Bronchial epithelial cell (primary cell): ENCODE data around the gene PKMYT1. TPM values are rescaled to one million over a fixed set of nuclear protein-coding genes. Genes with fewer than 3 reads are reported as not detected.

Experiments
- DNase-seq: peaks from one replicate; pipeline ENCODE4 v3.0.0-alpha.2; 2010; ENCODE audit warnings: low read depth
- FAIRE-seq: peaks from 2 replicates; lab custom pipeline; 2011; peaks lifted over from hg19 to GRCh38; lab: Jason Lieb, UNC
- H3K27me3 ChIP-seq: 2 replicates; pipeline ENCODE4 v1.5.1; 2011; ENCODE audit warnings: low read length; ENCODE audit not compliant: control insufficient read depth, insufficient read depth
- H3K36me3 ChIP-seq: 2 replicates; pipeline ENCODE4 v1.5.1; 2011; ENCODE audit warnings: low read length; ENCODE audit not compliant: control insufficient read depth, insufficient read depth
- H3K4me3 ChIP-seq: 2 replicates; pipeline ENCODE4 v1.5.1; 2011; ENCODE audit warnings: mild to moderate bottlenecking, low read depth, low read length, control low read depth
- total RNA-seq: library from RNA; depleted of rRNA; stranded (reverse); fragments of >200 nt; gene quantifications from 2 replicates; pipeline ENCODE4 v1.2.1, GENCODE V29; 2014
- TF ChIP-seq, protein P1 (sequence below): IDR thresholded peaks from 2 replicates; pipeline ENCODE4 v1.5.1; 2011; ENCODE audit warnings: mild to moderate bottlenecking, moderate library complexity, low read length, control low read depth, inconsistent platforms; ENCODE audit not compliant: insufficient read depth, severe bottlenecking

Gene PKMYT1
- total RNA-seq, 1 donor from 2014 or later = 0.26 TPM

DNA sequence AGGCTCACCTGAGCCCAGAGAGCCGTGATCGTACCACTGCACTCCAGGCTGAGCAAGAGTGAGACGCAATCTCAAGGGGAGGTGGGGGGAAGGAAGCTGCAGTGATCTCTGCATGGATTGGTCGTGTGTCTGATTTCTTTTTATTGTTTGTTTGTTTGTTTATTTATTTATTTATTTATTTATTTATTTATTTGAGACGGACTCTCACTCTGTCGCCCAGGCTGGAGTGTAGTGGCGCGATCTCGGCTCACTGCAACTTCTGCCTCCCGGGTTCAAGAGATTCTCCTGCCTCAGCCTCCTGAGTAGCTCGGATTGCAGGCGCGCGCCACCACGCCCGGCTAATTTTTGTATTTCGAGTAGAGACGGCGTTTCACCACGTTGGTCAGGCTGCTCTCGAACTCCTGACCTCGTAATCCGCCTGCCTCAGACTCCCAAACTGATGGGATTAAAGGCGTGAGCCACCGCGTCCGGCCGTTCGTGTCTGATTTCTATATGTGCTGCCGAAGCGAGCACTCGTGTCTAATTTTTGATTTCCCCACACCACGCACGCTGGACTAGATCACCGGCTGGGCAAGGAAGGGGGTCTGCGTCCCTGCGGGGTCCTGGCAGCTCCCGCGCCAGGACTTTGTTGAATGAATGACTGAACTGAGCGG is 39.5 kb upstream of the PKMYT1 start:
- Histone ChIP-seq H3K4me3 (peak overlapping the region; percentile 97), H3K36me3 (peaks cover 10% of the 10 kb centered on the region), H3K27me3 (no peaks in the 10 kb centered on the region)
- DNase-seq (no peak), FAIRE-seq (no peak)
- TF ChIP-seq, protein P1, sequence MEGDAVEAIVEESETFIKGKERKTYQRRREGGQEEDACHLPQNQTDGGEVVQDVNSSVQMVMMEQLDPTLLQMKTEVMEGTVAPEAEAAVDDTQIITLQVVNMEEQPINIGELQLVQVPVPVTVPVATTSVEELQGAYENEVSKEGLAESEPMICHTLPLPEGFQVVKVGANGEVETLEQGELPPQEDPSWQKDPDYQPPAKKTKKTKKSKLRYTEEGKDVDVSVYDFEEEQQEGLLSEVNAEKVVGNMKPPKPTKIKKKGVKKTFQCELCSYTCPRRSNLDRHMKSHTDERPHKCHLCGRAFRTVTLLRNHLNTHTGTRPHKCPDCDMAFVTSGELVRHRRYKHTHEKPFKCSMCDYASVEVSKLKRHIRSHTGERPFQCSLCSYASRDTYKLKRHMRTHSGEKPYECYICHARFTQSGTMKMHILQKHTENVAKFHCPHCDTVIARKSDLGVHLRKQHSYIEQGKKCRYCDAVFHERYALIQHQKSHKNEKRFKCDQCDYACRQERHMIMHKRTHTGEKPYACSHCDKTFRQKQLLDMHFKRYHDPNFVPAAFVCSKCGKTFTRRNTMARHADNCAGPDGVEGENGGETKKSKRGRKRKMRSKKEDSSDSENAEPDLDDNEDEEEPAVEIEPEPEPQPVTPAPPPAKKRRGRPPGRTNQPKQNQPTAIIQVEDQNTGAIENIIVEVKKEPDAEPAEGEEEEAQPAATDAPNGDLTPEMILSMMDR = no peak

DNA sequence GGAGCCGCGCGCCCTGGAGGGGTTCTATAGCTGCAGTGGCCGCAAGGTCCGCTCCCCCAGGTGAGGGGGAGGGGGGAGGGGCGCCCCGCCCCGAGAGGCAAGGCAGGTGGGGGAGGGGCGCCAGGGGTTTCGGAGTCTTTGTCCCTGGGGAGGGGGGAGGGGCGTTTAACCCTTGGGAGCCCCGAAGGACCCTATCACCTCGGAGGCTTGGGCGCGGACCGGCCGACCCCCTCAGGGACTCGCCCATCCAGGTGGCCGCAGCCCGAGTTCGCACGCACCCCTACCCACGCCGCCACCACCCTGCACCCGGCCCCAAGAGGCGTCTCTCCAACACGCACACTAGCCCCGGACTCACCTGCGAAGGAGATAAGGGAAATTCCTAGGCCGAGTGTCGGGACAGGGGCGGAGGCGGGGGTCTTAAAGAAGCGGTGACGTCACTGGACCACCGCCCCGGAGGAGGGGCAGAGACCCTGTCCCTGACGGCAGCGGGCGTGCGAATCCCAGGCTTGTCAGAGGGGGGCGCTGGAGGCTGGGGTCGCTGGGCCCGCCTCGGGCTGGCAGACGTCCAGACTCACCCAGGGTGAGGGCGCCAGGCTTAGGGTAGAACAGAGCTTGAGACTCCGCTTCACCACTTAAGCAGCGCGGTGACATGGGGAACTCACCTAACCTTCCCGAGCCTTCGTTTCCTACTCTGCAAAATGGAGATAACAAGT is 37.7 kb upstream of the PKMYT1 start, which contains the start of gene CLDN6:
Gene CLDN6 (minus strand): TSS at position 390 of the 713 bp plus-strand sequence. CDS start 2,162 bp downstream, outside the sequence.
- H3K36me3 ChIP-seq = peaks cover 10% of the 10 kb centered on the region
- no peak for FAIRE-seq
- TF ChIP-seq, protein P1 = peak; percentile 23
- H3K27me3 ChIP-seq = peaks cover 2% of the 10 kb centered on the region
- DNase-seq = no peak
- H3K4me3 ChIP-seq = no peak within 1 kb of the TSS

DNA sequence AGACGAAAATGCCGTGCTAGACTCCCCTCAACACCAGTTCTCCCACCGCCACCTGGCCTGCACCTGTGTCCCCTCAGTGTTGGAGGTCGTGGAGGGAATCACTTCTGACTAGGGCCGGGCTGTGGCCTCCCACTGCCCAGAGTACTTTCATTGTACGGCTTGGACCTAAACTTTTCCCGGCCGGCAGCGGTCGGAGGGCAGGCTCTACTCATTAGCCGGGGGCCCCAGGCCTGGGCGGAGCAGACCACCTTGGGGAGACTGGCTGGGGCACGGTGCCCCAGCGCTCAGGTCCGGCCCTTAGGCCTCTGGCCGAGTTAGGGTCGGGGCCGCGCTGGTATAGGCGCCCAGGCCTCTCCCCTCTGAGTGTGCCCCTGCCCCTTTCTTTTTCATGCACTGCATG is 37.1 kb upstream of the PKMYT1 start:
- DNase-seq = no peak
- H3K4me3 ChIP-seq = no peak overlapping the region
- TF ChIP-seq, protein P1 = no peak
- peaks cover 8% of the 10 kb centered on the region for H3K36me3 ChIP-seq
- FAIRE-seq = no peak
- H3K27me3 ChIP-seq = peaks cover 2% of the 10 kb centered on the region

DNA sequence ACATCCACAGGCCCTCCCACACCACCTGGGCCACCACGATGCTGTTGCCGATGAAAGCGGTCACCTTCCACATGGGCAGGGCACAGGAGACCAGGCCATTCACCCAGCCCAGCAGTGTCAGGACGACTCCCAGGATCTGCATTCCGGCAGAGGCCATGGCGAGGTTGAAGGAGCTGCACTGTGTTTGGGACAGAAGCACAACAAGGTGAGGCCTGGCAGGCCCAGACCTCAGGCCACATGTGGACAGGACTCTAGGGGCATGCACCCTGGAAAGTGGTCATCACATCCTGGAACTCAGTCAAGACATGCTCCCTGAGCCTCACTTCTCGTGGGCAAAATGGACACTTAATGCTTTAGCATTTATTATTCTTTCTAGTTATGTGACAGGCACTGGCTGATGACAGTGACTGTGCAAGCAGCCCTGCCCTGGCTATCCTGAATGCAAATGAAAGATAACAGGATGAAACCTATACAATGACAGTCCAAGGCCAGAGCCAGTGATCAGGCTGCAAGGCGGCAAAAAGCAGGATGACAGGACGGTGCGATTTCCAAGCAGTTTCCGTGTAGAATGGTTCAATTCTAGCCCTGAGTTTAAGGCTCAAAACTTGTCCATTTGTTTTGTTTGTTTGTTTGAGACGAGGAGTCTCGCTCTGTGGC is 35.7 kb upstream of the PKMYT1 start:
- no peak overlapping the region for H3K4me3 ChIP-seq
- H3K27me3 ChIP-seq = peaks cover 5% of the 10 kb centered on the region
- H3K36me3 ChIP-seq = no peaks in the 10 kb centered on the region
- FAIRE-seq (no peak), DNase-seq (no peak)
- TF ChIP-seq, protein P1 = no peak

DNA sequence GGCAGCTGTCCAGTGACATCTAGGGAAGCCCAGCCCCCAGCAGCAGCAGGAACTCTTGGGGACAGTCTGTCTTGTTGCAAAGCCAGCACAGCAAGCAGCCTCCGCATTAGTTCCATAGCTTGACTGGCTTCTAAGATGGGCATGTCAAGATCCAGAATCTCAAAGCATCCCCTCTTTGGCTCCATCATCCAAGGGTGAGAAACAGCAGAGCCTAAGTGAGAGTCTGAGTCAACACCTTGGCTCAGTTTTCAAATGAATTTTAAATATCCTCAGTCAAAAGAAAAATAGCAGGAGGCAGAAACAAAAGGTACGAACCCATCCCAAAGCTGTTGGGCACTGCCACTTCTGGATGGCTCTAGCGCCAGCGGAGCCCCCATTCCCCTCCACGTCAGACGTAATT is 34.7 kb upstream of the PKMYT1 start:
- no peaks in the 10 kb centered on the region for H3K36me3 ChIP-seq
- peaks cover 5% of the 10 kb centered on the region for H3K27me3 ChIP-seq
- DNase-seq (no peak), FAIRE-seq (peak; percentile 89)
- H3K4me3 ChIP-seq = no peak overlapping the region
- TF ChIP-seq, protein P1 = no peak
